ENCODE measurements around the gene ARF4.
"Not testable (repeated sequence)": the region's sequence is repeated elsewhere in the genome, so short reads cannot be mapped to it uniquely, and the experiment has no call there.

The ARF4 gene

GRCh38 chr3:57597127-57597923, at the start of gene ARF4:
Gene ARF4, minus strand, starts transcription at chr3:57597344. Its CDS starts 204 bp downstream, at chr3:57597140.
- DNase-seq, result peak; percentile 98
- in situ Hi-C loops (cut with HindIII; ENCODE audit: low pct_ligation_motif_present, low pct_unique_long_range_greater_than_20kb, low sequenced_read_pairs), result no loop called here

- in situ Hi-C loops (cut with HindIII; ENCODE audit: low pct_ligation_motif_present, low pct_unique_long_range_greater_than_20kb, low sequenced_read_pairs), result no loop called here
- peak; percentile 23 for DNase-seq
These were observed 49.6 kb upstream of the ARF4 start for GRCh38 chr3:57646723-57647122.

GRCh38 chr3:57644740-57645139, 47.6 kb upstream of the ARF4 start:
- DNase-seq, result no peak
- in situ Hi-C loops (cut with HindIII; ENCODE audit: low pct_ligation_motif_present, low pct_unique_long_range_greater_than_20kb, low sequenced_read_pairs), result no loop called here

GRCh38 chr3:57637391-57637790, 40.2 kb upstream of the ARF4 start:
- in situ Hi-C loops (cut with HindIII; ENCODE audit: low pct_ligation_motif_present, low pct_unique_long_range_greater_than_20kb, low sequenced_read_pairs), result no loop called here
- no peak for DNase-seq

- in situ Hi-C loops (cut with HindIII; ENCODE audit: low pct_ligation_motif_present, low pct_unique_long_range_greater_than_20kb, low sequenced_read_pairs); DNase-seq: not testable (repeated sequence)
These were observed 37.1 kb upstream of the ARF4 start for GRCh38 chr3:57634259-57634658.

GRCh38 chr3:57627976-57628375, 30.8 kb upstream of the ARF4 start:
- in situ Hi-C loops (cut with HindIII; ENCODE audit: low pct_ligation_motif_present, low pct_unique_long_range_greater_than_20kb, low sequenced_read_pairs), result no loop called here

GRCh38 chr3:57624801-57625200, 27.7 kb upstream of the ARF4 start:
- in situ Hi-C loops (cut with HindIII; ENCODE audit: low pct_ligation_motif_present, low pct_unique_long_range_greater_than_20kb, low sequenced_read_pairs), result no loop called here
- DNase-seq, result no peak

More at GRCh38 chr3:57627976-57628375, 30.8 kb upstream of the ARF4 start:
- DNase-seq, result no peak

- DNase-seq, result no peak
- in situ Hi-C loops (cut with HindIII; ENCODE audit: low pct_ligation_motif_present, low pct_unique_long_range_greater_than_20kb, low sequenced_read_pairs), result no loop called here
These were observed 25.2 kb upstream of the ARF4 start for GRCh38 chr3:57622362-57622761.

GRCh38 chr3:57617739-57618138, 20.6 kb upstream of the ARF4 start:
- in situ Hi-C loops (cut with HindIII; ENCODE audit: low pct_ligation_motif_present, low pct_unique_long_range_greater_than_20kb, low sequenced_read_pairs), result no loop called here

GRCh38 chr3:57616233-57616632, 19.1 kb upstream of the ARF4 start:
- in situ Hi-C loops (cut with HindIII; ENCODE audit: low pct_ligation_motif_present, low pct_unique_long_range_greater_than_20kb, low sequenced_read_pairs), result no loop called here
- no peak for DNase-seq

More at GRCh38 chr3:57617739-57618138, 20.6 kb upstream of the ARF4 start:
- no peak for DNase-seq

- DNase-seq; in situ Hi-C loops (cut with HindIII; ENCODE audit: low pct_ligation_motif_present, low pct_unique_long_range_greater_than_20kb, low sequenced_read_pairs): not testable (repeated sequence)
These were observed 14.7 kb upstream of the ARF4 start for GRCh38 chr3:57611870-57612269.

GRCh38 chr3:57605683-57606082, 8.5 kb upstream of the ARF4 start:
- in situ Hi-C loops (cut with HindIII; ENCODE audit: low pct_ligation_motif_present, low pct_unique_long_range_greater_than_20kb, low sequenced_read_pairs), result no loop called here
- DNase-seq, result no peak

GRCh38 chr3:57604971-57605370, 7.8 kb upstream of the ARF4 start:
- in situ Hi-C loops (cut with HindIII; ENCODE audit: low pct_ligation_motif_present, low pct_unique_long_range_greater_than_20kb, low sequenced_read_pairs), result no loop called here
- no peak for DNase-seq

- in situ Hi-C loops (cut with HindIII; ENCODE audit: low pct_ligation_motif_present, low pct_unique_long_range_greater_than_20kb, low sequenced_read_pairs), result no loop called here
- DNase-seq, result no peak
These were observed 3.1 kb upstream of the ARF4 start for GRCh38 chr3:57600195-57600594.

GRCh38 chr3:57598765-57599360, 1.7 kb upstream of the ARF4 start:
- no peak for DNase-seq
- in situ Hi-C loops (cut with HindIII; ENCODE audit: low pct_ligation_motif_present, low pct_unique_long_range_greater_than_20kb, low sequenced_read_pairs), result no loop called here

- peak; percentile 91 for DNase-seq
- in situ Hi-C loops (cut with HindIII; ENCODE audit: low pct_ligation_motif_present, low pct_unique_long_range_greater_than_20kb, low sequenced_read_pairs), result no loop called here
These were observed 533 bp downstream of the ARF4 start for GRCh38 chr3:57596495-57597126.

GRCh38 chr3:57594576-57594975, 2.6 kb downstream of the ARF4 start:
- in situ Hi-C loops (cut with HindIII; ENCODE audit: low pct_ligation_motif_present, low pct_unique_long_range_greater_than_20kb, low sequenced_read_pairs), result no loop called here
- DNase-seq, result no peak

- DNase-seq, result no peak
- in situ Hi-C loops (cut with HindIII; ENCODE audit: low pct_ligation_motif_present, low pct_unique_long_range_greater_than_20kb, low sequenced_read_pairs), result no loop called here
These were observed 3.0 kb downstream of the ARF4 start for GRCh38 chr3:57594144-57594543.

- in situ Hi-C loops (cut with HindIII; ENCODE audit: low pct_ligation_motif_present, low pct_unique_long_range_greater_than_20kb, low sequenced_read_pairs), result no loop called here
- no peak for DNase-seq
These were observed 4.8 kb downstream of the ARF4 start for GRCh38 chr3:57592306-57592705.

GRCh38 chr3:57587905-57588304, 9.2 kb downstream of the ARF4 start:
- in situ Hi-C loops (cut with HindIII; ENCODE audit: low pct_ligation_motif_present, low pct_unique_long_range_greater_than_20kb, low sequenced_read_pairs), result no loop called here
- DNase-seq, result no peak
